Activated CD8-positive, alpha-beta memory T cell treated with anti-CD3 and anti-CD28 coated beads, Interleukin-2, amount 10 ng/mL, durations not matched to agents 7 days and 5 days (primary cell): Measurements from ENCODE around the gene AP1G2. TPM values are rescaled to one million over a fixed set of nuclear protein-coding genes. Genes with fewer than 3 reads are reported as not detected.
A peak's percentile ranks its signal among the peaks of the same experiment; 100 is the strongest.

Experiments used
- ATAC-seq: fragments of 150-1000 bp; cut with Tn5 transposase; one replicate; pipeline ENCODE4 v1.10.0; 2021; ENCODE audit warnings: moderate library complexity
- CTCF ChIA-PET: fragments of 350-600 bp; sonication (Branson Sonifier 250); formaldehyde crosslinking; loops from one replicate; lab custom pipeline; 2021; ENCODE audit warnings: antibody characterized with exemption; lab: Charles Lee
- DNase-seq: peaks from one replicate; pipeline ENCODE4 v3.0.0-alpha.2; 2020
- H3K27ac Mint-ChIP-seq: one replicate; pipeline ENCODE4 v1.8.0; 2021; ENCODE audit warnings: mild to moderate bottlenecking, mixed read lengths
- H3K27me3 Mint-ChIP-seq: one replicate; pipeline ENCODE4 v1.8.0; 2021; ENCODE audit warnings: mixed read lengths
- H3K36me3 Mint-ChIP-seq: one replicate; pipeline ENCODE4 v1.8.0; 2021; ENCODE audit warnings: mild to moderate bottlenecking, mixed read lengths
- H3K4me1 Mint-ChIP-seq: one replicate; pipeline ENCODE4 v1.8.0; 2021; ENCODE audit warnings: mixed read lengths
- H3K4me3 Mint-ChIP-seq: one replicate; pipeline ENCODE4 v1.8.0; 2021; ENCODE audit warnings: mild to moderate bottlenecking, moderate library complexity, mixed read lengths
- H3K9me3 Mint-ChIP-seq: one replicate; pipeline ENCODE4 v1.8.0; 2022; ENCODE audit warnings: low read depth, mixed read lengths
- total RNA-seq, 2 experiments: library from RNA; stranded (reverse); gene quantifications; one replicate each; pipeline ENCODE4 v1.2.3, GENCODE V29; 2021

AP1G2 gene
- total RNA-seq, 2 experiments from 2014 or later = 222 to 294 TPM

- Mint-ChIP-seq H3K27ac (no peak overlapping the region), H3K4me3 (no peak overlapping the region), H3K27me3 (no peaks in the 10 kb centered on the region), H3K9me3 (no peaks in the 10 kb centered on the region), H3K4me1 (peaks cover 38% of the 10 kb centered on the region), H3K36me3 (peaks cover 39% of the 10 kb centered on the region)
- no peak for ATAC-seq
- CTCF ChIA-PET = interaction anchor here (10.0 kb wide), 1 partner anchor 85 kb away, joined by 212 read pairs; no protein-coding TSS in a partner anchor
- no peak for DNase-seq
Observed at GRCh38 chr14:23564876-23565275, 2.7 kb downstream of the AP1G2 start.

- H3K4me1 Mint-ChIP-seq = peaks cover 40% of the 10 kb centered on the region
- no peaks in the 10 kb centered on the region for H3K9me3 Mint-ChIP-seq
- H3K4me3 Mint-ChIP-seq = no peak overlapping the region
- H3K36me3 Mint-ChIP-seq = peaks cover 39% of the 10 kb centered on the region
- H3K27me3 Mint-ChIP-seq = no peaks in the 10 kb centered on the region
- ATAC-seq (no peak), DNase-seq (no peak)
- H3K27ac Mint-ChIP-seq = no peak overlapping the region
- CTCF ChIA-PET = interaction anchor here (1.1 to 10.0 kb wide), 4 partner anchors 8 to 244 kb away, joined by 3 to 212 read pairs (median 5); no protein-coding TSS in a partner anchor
Observed at GRCh38 chr14:23564181-23564812, 3.3 kb downstream of the AP1G2 start.

GRCh38 chr14:23563473-23564180 lies 4.0 kb downstream of the AP1G2 start:
- H3K4me3 Mint-ChIP-seq = no peak overlapping the region
- ATAC-seq (no peak), DNase-seq (no peak)
- no peaks in the 10 kb centered on the region for H3K9me3 Mint-ChIP-seq
- H3K4me1 Mint-ChIP-seq = peaks cover 35% of the 10 kb centered on the region
- peaks cover 42% of the 10 kb centered on the region for H3K36me3 Mint-ChIP-seq
- H3K27ac Mint-ChIP-seq = no peak overlapping the region
- CTCF ChIA-PET = interaction anchor here (0.6 to 10.0 kb wide), 12 partner anchors 9 to 243 kb away, joined by 3 to 212 read pairs (median 3); no protein-coding TSS in a partner anchor
- no peaks in the 10 kb centered on the region for H3K27me3 Mint-ChIP-seq

- Mint-ChIP-seq H3K36me3 (peaks cover 44% of the 10 kb centered on the region), H3K27ac (peak overlapping the region; percentile 61), H3K27me3 (no peaks in the 10 kb centered on the region), H3K4me3 (no peak overlapping the region), H3K9me3 (no peaks in the 10 kb centered on the region), H3K4me1 (peaks cover 35% of the 10 kb centered on the region)
- DNase-seq (peak; percentile 67), ATAC-seq (no peak)
- CTCF ChIA-PET = interaction anchor here (0.6 to 10.0 kb wide), 13 partner anchors 9 to 242 kb away, joined by 3 to 212 read pairs (median 3); partner anchors contain the start of gene ZFHX2
Observed at GRCh38 chr14:23562822-23563472, 4.6 kb downstream of the AP1G2 start.

- Mint-ChIP-seq H3K4me3 (no peak overlapping the region), H3K9me3 (no peaks in the 10 kb centered on the region)
- ATAC-seq = no peak
Observed at GRCh38 chr14:23561873-23562821, 5.4 kb downstream of the AP1G2 start.

GRCh38 chr14:23561259-23561658 lies 6.3 kb downstream of the AP1G2 start:
- no peak overlapping the region for H3K4me3 Mint-ChIP-seq
- no peaks in the 10 kb centered on the region for H3K27me3 Mint-ChIP-seq
- no peak for DNase-seq
- H3K4me1 Mint-ChIP-seq = peaks cover 38% of the 10 kb centered on the region
- ATAC-seq = no peak
- CTCF ChIA-PET = interaction anchor here (1.0 to 10.0 kb wide), 6 partner anchors 9 to 428 kb away, joined by 3 to 212 read pairs (median 15); partner anchors contain the start of genes DHRS4L2 and ZFHX2
- H3K9me3 Mint-ChIP-seq = no peaks in the 10 kb centered on the region
- no peak overlapping the region for H3K27ac Mint-ChIP-seq
- peaks cover 39% of the 10 kb centered on the region for H3K36me3 Mint-ChIP-seq

More at GRCh38 chr14:23561873-23562821, 5.4 kb downstream of the AP1G2 start:
- Mint-ChIP-seq H3K4me1 (peaks cover 37% of the 10 kb centered on the region), H3K27me3 (no peaks in the 10 kb centered on the region), H3K27ac (no peak overlapping the region), H3K36me3 (peaks cover 44% of the 10 kb centered on the region)
- CTCF ChIA-PET = interaction anchor here (1.0 to 10.0 kb wide), 8 partner anchors 10 to 236 kb away, joined by 3 to 212 read pairs (median 9); partner anchors contain the start of gene ZFHX2
- no peak for DNase-seq

GRCh38 chr14:23559926-23560520 lies 7.6 kb downstream of the AP1G2 start:
- Mint-ChIP-seq H3K36me3 (peaks cover 31% of the 10 kb centered on the region), H3K27me3 (no peaks in the 10 kb centered on the region), H3K9me3 (no peaks in the 10 kb centered on the region), H3K4me1 (peaks cover 38% of the 10 kb centered on the region), H3K4me3 (no peak overlapping the region), H3K27ac (peak overlapping the region; percentile 13)
- ATAC-seq (no peak), DNase-seq (no peak)
- CTCF ChIA-PET = interaction anchor here (0.7 to 10.0 kb wide), 27 partner anchors 8 to 534 kb away, joined by 3 to 212 read pairs (median 4); partner anchors contain the start of genes AP1G2, DHRS4L2, HOMEZ and NGDN

GRCh38 chr14:23559010-23559925 lies 8.3 kb downstream of the AP1G2 start:
- Mint-ChIP-seq H3K4me3 (no peak overlapping the region), H3K9me3 (no peaks in the 10 kb centered on the region), H3K36me3 (peaks cover 26% of the 10 kb centered on the region), H3K4me1 (peaks cover 41% of the 10 kb centered on the region), H3K27me3 (no peaks in the 10 kb centered on the region), H3K27ac (peak overlapping the region; percentile 3)
- ATAC-seq = no peak
- DNase-seq = peak; percentile 78
- CTCF ChIA-PET = interaction anchor here (0.7 to 10.0 kb wide), 28 partner anchors 7 to 534 kb away, joined by 3 to 212 read pairs (median 3); partner anchors contain the start of genes AP1G2, HOMEZ, NGDN and PABPN1

- Mint-ChIP-seq H3K27ac (peak overlapping the region; percentile 93), H3K4me1 (peaks cover 41% of the 10 kb centered on the region), H3K4me3 (peak overlapping the region; percentile 90), H3K27me3 (no peaks in the 10 kb centered on the region), H3K9me3 (no peaks in the 10 kb centered on the region), H3K36me3 (peaks cover 25% of the 10 kb centered on the region)
- CTCF ChIA-PET = interaction anchor here (0.7 to 10.0 kb wide), 15 partner anchors 8 to 237 kb away, joined by 3 to 212 read pairs (median 5); partner anchors contain the start of genes NGDN and PABPN1
- DNase-seq (no peak), ATAC-seq (no peak)
Observed at GRCh38 chr14:23558346-23559009, 9.1 kb downstream of the AP1G2 start.

- no peaks in the 10 kb centered on the region for H3K27me3 Mint-ChIP-seq
- peak overlapping the region; percentile 93 for H3K27ac Mint-ChIP-seq
- H3K4me3 Mint-ChIP-seq = peak overlapping the region; percentile 90
- no peak for ATAC-seq
- DNase-seq = no peak
- CTCF ChIA-PET = interaction anchor here (0.7 to 10.0 kb wide), 12 partner anchors 8 to 237 kb away, joined by 3 to 212 read pairs (median 6); partner anchors contain the start of genes NGDN and PABPN1
- H3K9me3 Mint-ChIP-seq = no peaks in the 10 kb centered on the region
- peaks cover 21% of the 10 kb centered on the region for H3K36me3 Mint-ChIP-seq
- peaks cover 39% of the 10 kb centered on the region for H3K4me1 Mint-ChIP-seq
Observed at GRCh38 chr14:23557946-23558345, 9.6 kb downstream of the AP1G2 start.
